SK-N-SH (cell line): ENCODE measurements around the gene PHTF1. TPM values are rescaled to one million over a fixed set of nuclear protein-coding genes. Genes with fewer than 3 reads are reported as not detected.

Experiments used
- CTCF ChIA-PET: fragments of 300-600, 350-600 bp; formaldehyde crosslinking; extraction: SDS; loops from one replicate; lab custom pipeline; 2021; lab: Yijun Ruan, JAX
- POLR2A ChIA-PET: fragments of 350-600 bp; sonication (Branson Sonifier 250); formaldehyde crosslinking; extraction: SDS; loops from one replicate; lab custom pipeline; 2020; ENCODE audit warnings: antibody characterized with exemption, inconsistent platforms; lab: Yijun Ruan, JAX
- DNase-seq: peaks from one replicate; pipeline ENCODE4 v3.0.0; 2012
- H2AFZ ChIP-seq: fragments of 200-600 bp; sonication (generic); 2 replicates; pipeline ENCODE4 v1.8.1; 2016; ENCODE audit warnings: antibody characterized with exemption, mild to moderate bottlenecking, low read depth
- H3F3A ChIP-seq: fragments of 200-600 bp; sonication (generic); replicated peaks from 2 replicates; pipeline ENCODE3; 2016; ENCODE audit warnings: antibody characterized with exemption, mild to moderate bottlenecking; ENCODE audit not compliant: insufficient read depth
- H3K27ac ChIP-seq, 2 experiments: fragments of 200-500 bp in 1 of 2; fragments of 200-600 bp in 1 of 2; sonication (Bioruptor generic) in 1 of 2; sonication (generic), shearing (Covaris generic) in 1 of 2; 2 replicates each; pipeline versions ENCODE4 v1.5.1 to v1.6.1; 2014 to 2016; ENCODE audit warnings: low read depth in 2 of 2, inconsistent platforms in 1 of 2, low read length in 1 of 2, mild to moderate bottlenecking in 1 of 2, mixed read lengths in 1 of 2
- H3K27me3 ChIP-seq: fragments of 200-600 bp; sonication (generic), shearing (Covaris generic); 2 replicates; pipeline ENCODE4 v1.6.1; 2016; ENCODE audit warnings: mixed run types; ENCODE audit not compliant: insufficient read depth
- H3K36me3 ChIP-seq, 2 experiments: fragments of 200-500 bp in 1 of 2; fragments of 200-600 bp in 1 of 2; sonication (Bioruptor generic) in 1 of 2; sonication (generic) in 1 of 2; replicated peaks in 1 of 2; 2 replicates each; pipeline versions ENCODE3 to v1.5.1; 2014 to 2016; ENCODE audit warnings: low read length in 1 of 2, mild to moderate bottlenecking in 1 of 2; ENCODE audit not compliant: insufficient read depth in 2 of 2, control insufficient read depth in 1 of 2
- H3K4me1 ChIP-seq, 2 experiments: fragments of 200-500 bp in 1 of 2; fragments of 200-600 bp in 1 of 2; sonication (Bioruptor generic) in 1 of 2; sonication (generic), shearing (Covaris generic) in 1 of 2; 2 replicates each; pipeline versions ENCODE4 v1.5.1 to v1.6.1; 2014 to 2016; ENCODE audit warnings: low read depth in 1 of 2, low read length in 1 of 2, mixed run types in 1 of 2; ENCODE audit not compliant: insufficient read depth in 2 of 2, control insufficient read depth in 1 of 2
- H3K4me2 ChIP-seq: fragments of 200-600 bp; sonication (generic), shearing (Covaris generic); 2 replicates; pipeline ENCODE4 v1.6.1; 2017; ENCODE audit warnings: mixed run types
- H3K4me3 ChIP-seq, 2 experiments: fragments of 200-500 bp in 1 of 2; fragments of 200-600 bp in 1 of 2; sonication (Bioruptor generic) in 1 of 2; sonication (generic), shearing (Covaris generic) in 1 of 2; 2 replicates each; pipeline versions ENCODE4 v1.5.1 to v1.8.1; 2014 to 2016; ENCODE audit warnings: low read depth in 2 of 2, inconsistent platforms in 1 of 2, low read length in 1 of 2, mild to moderate bottlenecking in 1 of 2, mixed read lengths in 1 of 2, moderate library complexity in 1 of 2
- H3K79me2 ChIP-seq: fragments of 200-600 bp; sonication (generic); 2 replicates; pipeline ENCODE4 v1.8.1; 2017; ENCODE audit warnings: mild to moderate bottlenecking; ENCODE audit not compliant: insufficient read depth
- H3K9ac ChIP-seq: fragments of 200-600 bp; sonication (generic); 2 replicates; pipeline ENCODE4 v1.6.1; 2017; ENCODE audit warnings: mixed run types
- H3K9me2 ChIP-seq: fragments of 200-600 bp; sonication (generic); 2 replicates; pipeline ENCODE4 v1.6.1; 2017; ENCODE audit warnings: mixed run types
- H3K9me3 ChIP-seq: fragments of 200-600 bp; sonication (generic); 2 replicates; pipeline ENCODE4 v1.6.1; 2017; ENCODE audit warnings: mixed run types, mild to moderate bottlenecking, moderate library complexity
- H4K20me1 ChIP-seq: fragments of 200-600 bp; sonication (generic); 2 replicates; pipeline ENCODE4 v1.6.1; 2017; ENCODE audit warnings: mild to moderate bottlenecking, mixed run types; ENCODE audit not compliant: insufficient read depth
- CTCF ChIP-seq: fragments of 200-600 bp; sonication (generic); IDR thresholded peaks from 2 replicates; pipeline ENCODE4 v1.6.1; 2017; ENCODE audit warnings: antibody characterized with exemption, mild to moderate bottlenecking, moderate library complexity
- EP300 ChIP-seq, 2 experiments: IDR thresholded peaks; 2 replicates each; pipeline versions ENCODE4 v1.4.0 to v1.6.1; 2012; ENCODE audit warnings: borderline replicate concordance in 1 of 2, low read depth in 1 of 2, low read length in 1 of 2
- FOSL2 ChIP-seq: IDR thresholded peaks from 2 replicates; pipeline ENCODE4 v1.4.0; 2012; ENCODE audit warnings: low read depth, mild to moderate bottlenecking, moderate library complexity, borderline replicate concordance
- FOXJ3 ChIP-seq: sonication (generic); formaldehyde crosslinking; IDR thresholded peaks from 2 replicates; pipeline ENCODE4 v1.5.1; 2020; ENCODE audit warnings: mild to moderate bottlenecking, missing genetic modification reagents
- GABPA ChIP-seq: IDR thresholded peaks from 2 replicates; pipeline ENCODE4 v1.4.0; 2012; ENCODE audit warnings: low read depth, mild to moderate bottlenecking
- IRF3 ChIP-seq: fragments of 150-350 bp; IDR thresholded peaks from 2 replicates; pipeline ENCODE4 v1.6.1; 2016; ENCODE audit warnings: mild to moderate bottlenecking, low read depth, low read length
- MEF2A ChIP-seq: IDR thresholded peaks from 2 replicates; pipeline ENCODE4 v1.4.0; 2012; ENCODE audit warnings: low read depth, borderline replicate concordance
- MXI1 ChIP-seq: IDR thresholded peaks from 2 replicates; pipeline ENCODE4 v1.6.1; 2012; ENCODE audit warnings: mild to moderate bottlenecking, low read depth, low read length, improper control_type of control experiment
- NRF1 ChIP-seq: IDR thresholded peaks from 2 replicates; pipeline ENCODE4 v1.6.1; 2012; ENCODE audit warnings: low read depth, mild to moderate bottlenecking, low read length
- PBX3 ChIP-seq: IDR thresholded peaks from 2 replicates; pipeline ENCODE4; 2012
- RCOR1 ChIP-seq: fragments of 150-350 bp; IDR thresholded peaks from 2 replicates; pipeline ENCODE4 v1.6.1; 2017; ENCODE audit warnings: antibody characterized with exemption, low read length
- REST ChIP-seq: IDR thresholded peaks from 2 replicates; pipeline ENCODE4 v1.6.1; 2012; ENCODE audit warnings: mild to moderate bottlenecking, low read depth, low read length, moderate library complexity
- RXRA ChIP-seq: IDR thresholded peaks from 2 replicates; pipeline ENCODE4 v1.4.0; 2012; ENCODE audit warnings: low read depth, mild to moderate bottlenecking, borderline replicate concordance
- SIN3A ChIP-seq: IDR thresholded peaks from 2 replicates; pipeline ENCODE4 v1.6.1; 2012; ENCODE audit warnings: low read depth, mild to moderate bottlenecking, low read length, moderate library complexity, borderline replicate concordance
- TAF1 ChIP-seq: IDR thresholded peaks from 2 replicates; pipeline ENCODE4 v1.6.1; 2012; ENCODE audit warnings: low read depth, mild to moderate bottlenecking, low read length, moderate library complexity, borderline replicate concordance
- TEAD4 ChIP-seq: IDR thresholded peaks from 2 replicates; pipeline ENCODE4 v1.4.0; 2012; ENCODE audit warnings: mild to moderate bottlenecking, borderline replicate concordance; ENCODE audit not compliant: insufficient read depth
- USF1 ChIP-seq: IDR thresholded peaks from 2 replicates; pipeline ENCODE4 v1.4.0; 2012; ENCODE audit warnings: low read depth, borderline replicate concordance
- YY1 ChIP-seq: IDR thresholded peaks from 2 replicates; pipeline ENCODE4 v1.4.0; 2012; ENCODE audit warnings: low read depth, mild to moderate bottlenecking
- ZBTB33 ChIP-seq: IDR thresholded peaks from 2 replicates; pipeline ENCODE4 v1.4.0; 2012; ENCODE audit warnings: low read depth, borderline replicate concordance
- WGBS: methylation state at CpG from one replicate; pipeline ENCODE4 v1.1.6; 2017; ENCODE audit warnings: low lambda C conversion rate; 5-methylcytosine and 5-hydroxymethylcytosine counted together
- polyA plus RNA-seq, 3 experiments: library from polyadenylated mRNA; depleted of rRNA; stranded (reverse); fragments of >200 nt; gene quantifications; 2 replicates each; pipeline ENCODE4 v1.2.3, GENCODE V29; 2012

The PHTF1 gene
- polyA plus RNA-seq, 1 of the 3 experiments (the other 2 are of a cell fraction) = 10.8 TPM

DNA sequence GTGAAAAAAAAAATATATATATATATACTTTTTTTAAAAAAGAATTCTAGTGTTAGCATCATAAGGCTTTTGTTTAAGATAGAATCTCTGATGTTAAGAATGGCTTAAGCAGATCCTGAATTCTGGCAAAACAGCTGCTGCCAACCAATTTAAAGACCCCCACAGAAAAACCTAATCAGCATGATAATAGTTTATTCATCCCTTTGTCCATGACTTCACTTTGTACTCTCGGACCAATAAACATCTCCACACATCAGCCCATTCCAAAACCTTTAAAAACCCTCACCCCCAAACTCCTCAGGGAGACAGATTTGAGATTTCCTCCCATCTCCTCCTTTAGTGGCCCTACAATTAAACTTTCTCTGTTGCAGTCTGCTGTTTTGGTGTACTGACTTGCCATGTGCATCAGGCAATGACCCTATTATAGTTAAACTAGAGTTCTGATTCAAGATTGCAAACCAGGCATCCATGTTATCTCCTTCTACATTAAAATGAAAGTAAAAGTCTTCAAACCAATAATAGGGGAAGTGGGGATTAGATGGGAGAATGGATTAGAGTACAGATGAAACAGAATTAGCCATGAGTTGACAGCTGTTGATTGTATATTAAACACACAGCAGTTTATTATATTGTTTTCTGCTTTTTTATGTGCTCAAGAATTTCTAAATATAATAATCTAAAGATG, 9.8 kb upstream of the PHTF1 start:
- no peaks in the 10 kb centered on the region for H3K27me3 ChIP-seq
- TF ChIP-seq REST = no peak
- TF ChIP-seq FOXJ3 (CRISPR knock-in tag) = no peak
- TF ChIP-seq CTCF = no peak
- TF ChIP-seq NRF1 = no peak
- TF ChIP-seq GABPA = no peak
- TF ChIP-seq YY1 = no peak
- no peak for TF ChIP-seq MXI1
- no peak for TF ChIP-seq RCOR1
- no peak for TF ChIP-seq RXRA
- TF ChIP-seq FOSL2 = no peak
- no peak for TF ChIP-seq TAF1
- no peak for TF ChIP-seq ZBTB33
- TF ChIP-seq IRF3 = no peak
- TF ChIP-seq TEAD4 = no peak
- TF ChIP-seq SIN3A = no peak
- TF ChIP-seq MEF2A = no peak
- TF ChIP-seq USF1 = no peak
- TF ChIP-seq EP300 (IDR thresholded peaks at IDR 0.05; ENCODE audit: borderline replicate concordance in 1 of 2, low read depth in 1 of 2, low read length in 1 of 2) = no peak
- no peak for TF ChIP-seq PBX3
- TF ChIP-seq, all 33 proteins: peak for 0
- Histone ChIP-seq H3K4me1 (peaks cover 3 to 14% of the 10 kb centered on the region in 2 experiments; a peak in 3 of 4 replicates), H3K9ac (no peak overlapping the region), H3K36me3 (peaks cover 45 to 48% of the 10 kb centered on the region in 2 experiments), H3K4me2 (peak overlapping the region; percentile 36; the same call in 1 of the 2 replicates), H3K9me3 (no peaks in the 10 kb centered on the region), H3F3A (peaks cover 3% of the 10 kb centered on the region), H3K9me2 (no peaks in the 10 kb centered on the region), H3K27ac (no peak overlapping the region), H2AFZ (no peak overlapping the region), H3K4me3 (no peak overlapping the region; a peak in 1 of 4 replicates), H4K20me1 (no peaks in the 10 kb centered on the region), H3K79me2 (peaks cover 31% of the 10 kb centered on the region)
- CTCF ChIA-PET = interaction anchor here (1.1 kb wide), 1 partner anchor 22 kb away, joined by 3 read pairs; no protein-coding TSS in a partner anchor
- no peak for DNase-seq
- WGBS = 39% methylated on average over 1 of the region's 1 CpG
- POLR2A ChIA-PET = no interaction called here
